ENCODE measurements around the gene FUT2. TPM values are rescaled to one million over a fixed set of nuclear protein-coding genes. Genes with fewer than 3 reads are reported as not detected.

The FUT2 gene
- total RNA-seq, 4 donors from 2014 or later = 0.27 to 1.3 TPM; not detected in 2

DNA sequence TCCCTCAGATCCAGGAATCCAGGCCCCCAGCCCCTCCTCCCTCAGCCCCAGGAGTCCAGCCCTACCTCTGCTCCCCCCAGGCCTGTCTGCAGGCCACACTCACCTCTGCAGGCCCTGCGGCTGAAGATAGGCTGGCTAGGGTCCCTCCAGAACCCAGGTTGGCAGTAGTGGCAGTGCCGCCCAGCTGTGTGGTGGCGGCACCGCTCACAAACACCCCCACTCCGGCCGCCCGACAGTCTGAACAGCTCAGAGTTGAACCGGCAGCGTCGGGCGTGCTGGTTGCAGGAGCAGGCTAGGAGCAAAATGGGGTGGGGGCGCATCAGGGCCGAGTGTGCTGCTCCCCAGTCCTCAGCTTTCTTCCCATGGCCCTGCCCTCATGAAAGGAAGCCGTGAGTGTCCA, 31.3 kb upstream of the FUT2 start:
- Histone ChIP-seq H3K4me3 (replicated peaks in 1 of 3) (no peak overlapping the region), H3K4me1 (peaks cover 0 to 3% of the 10 kb centered on the region in 2 donors), H3K27ac (no peak overlapping the region), H3K9me3 (no peaks in the 10 kb centered on the region), H3K36me3 (no peaks in the 10 kb centered on the region), H3K27me3 (no peaks in the 10 kb centered on the region)
- 76 to 88% methylated on average over 3 to 9 of the region's 14 CpGs for whole genome bisulfite sequencing, 2 donors
- TF ChIP-seq, protein P1, sequence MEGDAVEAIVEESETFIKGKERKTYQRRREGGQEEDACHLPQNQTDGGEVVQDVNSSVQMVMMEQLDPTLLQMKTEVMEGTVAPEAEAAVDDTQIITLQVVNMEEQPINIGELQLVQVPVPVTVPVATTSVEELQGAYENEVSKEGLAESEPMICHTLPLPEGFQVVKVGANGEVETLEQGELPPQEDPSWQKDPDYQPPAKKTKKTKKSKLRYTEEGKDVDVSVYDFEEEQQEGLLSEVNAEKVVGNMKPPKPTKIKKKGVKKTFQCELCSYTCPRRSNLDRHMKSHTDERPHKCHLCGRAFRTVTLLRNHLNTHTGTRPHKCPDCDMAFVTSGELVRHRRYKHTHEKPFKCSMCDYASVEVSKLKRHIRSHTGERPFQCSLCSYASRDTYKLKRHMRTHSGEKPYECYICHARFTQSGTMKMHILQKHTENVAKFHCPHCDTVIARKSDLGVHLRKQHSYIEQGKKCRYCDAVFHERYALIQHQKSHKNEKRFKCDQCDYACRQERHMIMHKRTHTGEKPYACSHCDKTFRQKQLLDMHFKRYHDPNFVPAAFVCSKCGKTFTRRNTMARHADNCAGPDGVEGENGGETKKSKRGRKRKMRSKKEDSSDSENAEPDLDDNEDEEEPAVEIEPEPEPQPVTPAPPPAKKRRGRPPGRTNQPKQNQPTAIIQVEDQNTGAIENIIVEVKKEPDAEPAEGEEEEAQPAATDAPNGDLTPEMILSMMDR (IDR thresholded peaks at IDR 0.05) = no peak
- no peak for TF ChIP-seq POLR2A (IDR thresholded peaks at IDR 0.05)
- intact Hi-C loops (cut with DNase I) = no loop called here
- DNase-seq = no peak

DNA sequence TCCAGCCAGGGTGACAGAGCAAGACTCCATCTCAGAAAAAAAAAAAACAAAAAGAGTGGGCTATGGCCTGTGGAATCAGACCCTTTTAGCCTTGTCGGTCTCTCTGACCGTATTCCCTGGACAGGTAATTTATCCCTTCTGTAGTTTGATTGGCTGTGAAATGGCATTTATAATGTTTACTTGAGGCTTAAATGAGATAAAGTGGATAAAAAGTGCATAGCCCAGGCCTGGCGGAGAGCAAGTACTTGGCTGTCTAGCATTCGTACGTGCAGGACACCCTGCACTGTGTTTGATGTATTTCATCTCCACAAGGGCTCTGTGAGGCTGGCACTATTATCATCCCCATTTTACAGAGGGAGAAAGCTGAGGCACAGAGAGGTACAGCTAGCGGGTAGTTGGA, 30.0 kb upstream of the FUT2 start:
- no peak for TF ChIP-seq POLR2A (IDR thresholded peaks at IDR 0.05)
- TF ChIP-seq, protein P1 (IDR thresholded peaks at IDR 0.05) = no peak
- H3K36me3 ChIP-seq = no peaks in the 10 kb centered on the region
- intact Hi-C loops (cut with DNase I) = loop anchor here (2.0 kb wide), 1 partner anchor 39 kb away; no protein-coding TSS in a partner anchor
- no peaks in the 10 kb centered on the region for H3K27me3 ChIP-seq
- no peaks in the 10 kb centered on the region for H3K9me3 ChIP-seq
- no peak for DNase-seq
- H3K27ac ChIP-seq = no peak overlapping the region
- no peak overlapping the region for H3K4me3 ChIP-seq (replicated peaks in 1 of 3)
- WGBS, 2 donors = 91 to 93% methylated on average over 6 of the region's 6 CpGs
- peaks cover 0 to 3% of the 10 kb centered on the region in 2 donors for H3K4me1 ChIP-seq

DNA sequence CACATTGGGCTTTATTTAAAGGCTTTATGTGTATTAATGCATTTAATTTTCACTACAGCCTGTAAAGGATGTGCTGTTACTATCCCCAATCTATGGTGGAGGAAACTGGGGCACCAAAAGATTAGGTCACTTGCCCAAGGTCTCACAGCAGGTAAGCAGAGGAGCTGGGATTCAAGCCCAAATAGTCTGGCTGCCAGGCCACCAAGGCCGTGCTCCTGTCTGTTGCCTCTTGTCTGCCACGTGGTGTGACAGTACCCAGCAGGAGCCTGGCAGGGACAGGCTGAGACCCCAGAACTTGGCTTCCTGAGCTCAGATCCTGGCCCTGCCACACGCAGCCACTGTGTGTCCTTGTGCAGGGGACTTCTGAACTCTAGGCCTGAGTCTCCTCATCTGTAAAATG, 27.4 kb upstream of the FUT2 start:
- 71 to 85% methylated on average over 3 of the region's 3 CpGs for WGBS, 2 donors

DNA sequence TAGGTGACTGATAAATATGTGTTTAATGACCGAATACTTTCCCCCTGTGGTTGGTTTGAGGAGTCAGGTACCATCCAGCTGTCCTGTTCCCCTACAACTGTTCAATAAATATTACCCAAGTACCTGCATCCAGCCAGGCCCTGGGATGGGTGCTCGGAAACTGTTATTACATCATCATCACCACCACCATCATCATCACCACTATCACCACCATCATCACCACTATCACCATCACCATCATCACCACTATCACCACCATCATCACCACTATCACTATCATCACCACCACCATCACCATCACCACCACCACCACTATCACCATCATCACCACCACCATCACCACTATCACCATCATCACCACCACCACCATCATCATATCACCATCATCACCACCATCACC, 27.0 kb upstream of the FUT2 start:
- Histone ChIP-seq H3K36me3 (no peaks in the 10 kb centered on the region), H3K4me1 (no peaks in the 10 kb centered on the region), H3K9me3 (no peaks in the 10 kb centered on the region), H3K27ac (no peak overlapping the region), H3K4me3 (replicated peaks in 1 of 3) (no peak overlapping the region), H3K27me3 (no peaks in the 10 kb centered on the region)
- intact Hi-C loops (cut with DNase I) = no loop called here
- 87 to 98% methylated on average over 2 of the region's 2 CpGs for WGBS, 2 donors
- TF ChIP-seq, protein P1 (IDR thresholded peaks at IDR 0.05) = no peak
- TF ChIP-seq POLR2A (IDR thresholded peaks at IDR 0.05) = no peak
- DNase-seq = no peak

More for the DNA sequence above, 27.4 kb upstream of the FUT2 start:
- no peaks in the 10 kb centered on the region for H3K4me1 ChIP-seq
- intact Hi-C loops (cut with DNase I) = no loop called here
- DNase-seq = no peak
- H3K9me3 ChIP-seq = no peaks in the 10 kb centered on the region
- no peak overlapping the region for H3K4me3 ChIP-seq (replicated peaks in 1 of 3)
- H3K36me3 ChIP-seq = no peaks in the 10 kb centered on the region
- H3K27ac ChIP-seq = no peak overlapping the region
- TF ChIP-seq POLR2A (IDR thresholded peaks at IDR 0.05) = no peak
- TF ChIP-seq, protein P1 (IDR thresholded peaks at IDR 0.05) = no peak
- H3K27me3 ChIP-seq = no peaks in the 10 kb centered on the region

DNA sequence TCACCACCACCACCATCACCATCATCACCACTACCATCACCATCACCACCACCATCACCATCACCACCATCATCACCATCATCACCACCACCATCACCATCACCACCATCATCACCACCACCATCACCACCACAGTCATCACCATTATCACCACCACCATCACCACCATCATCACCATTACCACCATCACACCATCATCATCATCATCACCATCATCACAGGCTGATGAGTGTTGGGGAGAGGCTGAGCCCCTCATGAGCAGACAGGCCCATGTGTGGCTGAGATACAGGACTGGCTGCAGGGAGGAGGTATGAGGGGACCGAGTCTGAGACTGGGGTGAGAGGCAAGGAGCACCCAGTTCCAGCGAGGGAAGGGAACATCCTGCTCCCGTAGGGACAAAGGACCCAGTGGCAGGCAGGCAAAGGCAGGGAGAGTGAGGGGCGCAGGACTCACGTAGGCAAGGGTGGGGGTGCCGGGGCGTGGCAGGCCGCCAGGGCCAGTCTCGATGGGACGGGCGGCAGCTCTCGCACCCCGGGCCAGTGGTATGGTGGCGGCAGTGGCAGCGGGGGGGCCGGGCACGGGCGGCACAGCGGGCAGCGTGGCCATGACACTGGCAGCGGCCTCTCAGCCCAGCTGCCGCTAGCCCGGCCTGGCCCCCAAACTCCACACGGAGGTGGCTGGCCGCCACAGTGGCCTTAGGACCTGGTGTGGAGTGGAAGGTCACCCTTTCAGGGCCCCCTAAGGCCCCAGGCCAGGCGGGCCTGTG, 25.7 kb upstream of the FUT2 start:
- Histone ChIP-seq H3K36me3 (no peaks in the 10 kb centered on the region), H3K27me3 (no peaks in the 10 kb centered on the region), H3K4me3 (replicated peaks in 1 of 3) (no peak overlapping the region), H3K9me3 (no peaks in the 10 kb centered on the region), H3K4me1 (peaks cover 0 to under 1% of the 10 kb centered on the region in 2 donors), H3K27ac (no peak overlapping the region)
- no peak for DNase-seq
- intact Hi-C loops (cut with DNase I) = no loop called here
- TF ChIP-seq POLR2A (IDR thresholded peaks at IDR 0.05) = no peak
- TF ChIP-seq, protein P1 (IDR thresholded peaks at IDR 0.05) = no peak
- WGBS, 2 donors = 93 to 97% methylated on average over 20 to 26 of the region's 26 CpGs

Data from thyroid gland (tissue), 4 donors.